Karpas-422 (cell line): ENCODE measurements around the gene BCL2L11. TPM values are rescaled to one million over a fixed set of nuclear protein-coding genes. Genes with fewer than 3 reads are reported as not detected.

Experiments
- DNase-seq: peaks from one replicate; pipeline ENCODE4 v3.0.0-alpha.2; 2015
- H2AFZ ChIP-seq: fragments of 200-600 bp; sonication (generic); 2 replicates; pipeline ENCODE4 v1.6.1; 2014; ENCODE audit warnings: antibody characterized with exemption, low read length, mixed read lengths
- H3K27ac ChIP-seq: fragments of 200-600 bp; sonication (generic); 2 replicates; pipeline ENCODE4 v1.5.1; 2014; ENCODE audit warnings: mild to moderate bottlenecking, low read length, moderate library complexity
- H3K27me3 ChIP-seq: fragments of 200-600 bp; sonication (generic); 2 replicates; pipeline ENCODE4 v1.6.1; 2014; ENCODE audit warnings: low read length, mixed read lengths
- H3K36me3 ChIP-seq: fragments of 200-600 bp; sonication (generic); 2 replicates; pipeline ENCODE4 v1.6.1; 2014; ENCODE audit warnings: low read length, mixed read lengths; ENCODE audit not compliant: insufficient read depth
- H3K4me1 ChIP-seq: fragments of 200-600 bp; sonication (generic); 2 replicates; pipeline ENCODE4 v1.6.1; 2014; ENCODE audit warnings: mild to moderate bottlenecking, low read length, mixed read lengths
- H3K4me2 ChIP-seq: fragments of 200-600 bp; sonication (generic); 2 replicates; pipeline ENCODE4 v1.6.1; 2014; ENCODE audit warnings: low read length, low read depth, mild to moderate bottlenecking; ENCODE audit not compliant: poor library complexity, severe bottlenecking
- H3K4me3 ChIP-seq: fragments of 200-600 bp; sonication (generic); 2 replicates; pipeline ENCODE4 v1.5.1; 2014; ENCODE audit warnings: mild to moderate bottlenecking, antibody characterized with exemption, low read length, mixed read lengths
- H3K79me2 ChIP-seq: fragments of 200-600 bp; sonication (generic); 2 replicates; pipeline ENCODE4 v1.6.1; 2014; ENCODE audit warnings: mild to moderate bottlenecking, low read length, mixed read lengths
- H3K9ac ChIP-seq: fragments of 200-600 bp; sonication (generic); 2 replicates; pipeline ENCODE4 v1.6.0; 2014; ENCODE audit warnings: low read length
- H3K9me2 ChIP-seq: fragments of 200-600 bp; sonication (generic), shearing (Covaris generic); replicated peaks from 2 replicates; pipeline ENCODE4 v1.6.0; 2014; ENCODE audit warnings: mild to moderate bottlenecking, low read length, moderate library complexity; ENCODE audit not compliant: insufficient read depth
- H3K9me3 ChIP-seq: fragments of 300-700, 200-600 bp; sonication (generic); 2 replicates; pipeline ENCODE4 v1.6.1; 2014; ENCODE audit warnings: low read length, mixed read lengths
- H4K20me1 ChIP-seq: fragments of 200-600 bp; sonication (generic); 2 replicates; pipeline ENCODE4 v1.6.1; 2014; ENCODE audit warnings: mild to moderate bottlenecking, antibody characterized with exemption, low read length, low read depth; ENCODE audit not compliant: insufficient read depth
- total RNA-seq: library from RNA; depleted of rRNA; stranded (reverse); fragments of >200 nt; shearing (Covaris generic); gene quantifications from 2 replicates; pipeline ENCODE4 v1.2.3, GENCODE V29; 2014; ENCODE audit warnings: low replicate concordance

Gene BCL2L11
- total RNA-seq, 1 experiment from 2014 or later = 51.9 TPM

DNA sequence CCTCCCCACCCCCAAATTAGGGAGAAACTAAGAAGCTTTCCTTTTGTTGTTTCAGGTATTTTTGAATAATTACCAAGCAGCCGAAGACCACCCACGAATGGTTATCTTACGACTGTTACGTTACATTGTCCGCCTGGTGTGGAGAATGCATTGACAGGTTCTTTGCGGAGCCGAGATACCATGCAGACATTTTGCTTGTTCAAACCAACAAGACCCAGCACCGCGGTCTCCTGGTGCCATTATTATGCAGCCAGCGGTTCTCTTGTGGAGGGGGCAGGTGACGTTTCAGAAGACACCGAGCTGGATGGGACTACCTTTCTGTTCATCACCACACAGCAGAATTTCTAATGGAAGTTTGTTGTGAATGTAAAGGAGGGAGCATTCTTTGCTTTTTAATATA is 43.4 kb downstream of the BCL2L11 start:
- H3K9me2 ChIP-seq = no peaks in the 10 kb centered on the region
- H3K9ac ChIP-seq = no peak overlapping the region
- H3K9me3 ChIP-seq = no peaks in the 10 kb centered on the region
- H3K27me3 ChIP-seq = no peaks in the 10 kb centered on the region
- DNase-seq = no peak
- H2AFZ ChIP-seq = no peak overlapping the region
- peaks cover 98% of the 10 kb centered on the region for H3K4me1 ChIP-seq
- H3K36me3 ChIP-seq = peaks cover 67% of the 10 kb centered on the region
- no peak overlapping the region for H3K4me2 ChIP-seq
- H3K27ac ChIP-seq = peak overlapping the region; percentile 18; the same call in 1 of the 2 replicates
- H3K4me3 ChIP-seq = no peak overlapping the region
- H3K79me2 ChIP-seq = peaks cover 22% of the 10 kb centered on the region
- peaks cover 51% of the 10 kb centered on the region for H4K20me1 ChIP-seq

DNA sequence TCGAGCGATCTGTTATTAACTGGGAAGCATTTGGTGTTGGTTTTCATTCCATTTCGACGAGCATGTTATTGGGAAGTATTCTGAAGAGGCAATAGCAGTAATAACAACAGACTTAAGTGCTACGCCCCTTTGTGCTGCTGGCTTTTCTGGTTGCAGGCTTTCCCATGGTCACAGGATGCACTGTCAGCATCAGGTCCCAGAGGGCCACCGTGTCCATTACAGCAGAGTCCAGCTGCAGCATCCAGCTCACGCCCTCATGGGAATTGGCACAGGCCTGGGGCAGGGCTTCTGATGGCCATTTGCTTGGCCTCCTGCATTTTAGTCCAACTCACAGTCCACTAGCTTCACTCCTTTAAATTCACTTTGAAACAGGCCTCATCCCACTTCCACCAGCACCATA is 44.4 kb downstream of the BCL2L11 start:
- H3K9ac ChIP-seq = no peak overlapping the region
- H3K36me3 ChIP-seq = peaks cover 57% of the 10 kb centered on the region

DNA sequence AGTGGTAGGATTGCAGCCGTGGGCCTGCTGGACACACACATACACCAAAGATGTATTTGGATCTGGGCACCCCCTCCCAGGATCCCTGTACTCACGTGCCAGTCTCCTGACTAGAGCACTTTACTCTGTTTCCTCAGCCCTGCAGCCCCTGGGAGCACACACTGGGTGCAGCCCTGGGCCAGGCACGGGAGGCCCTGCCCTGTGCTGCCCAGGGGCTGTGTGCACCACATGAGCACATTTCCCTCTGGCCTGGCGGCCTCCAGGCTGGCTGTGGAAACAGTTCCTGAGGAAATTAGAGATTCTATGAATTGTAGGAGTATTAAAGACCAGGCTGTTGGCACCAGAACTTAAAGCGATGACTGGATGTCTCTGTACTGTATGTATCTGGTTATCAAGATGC is 45.4 kb downstream of the BCL2L11 start:
- no peak overlapping the region for H3K9ac ChIP-seq
- peaks cover 48% of the 10 kb centered on the region for H3K36me3 ChIP-seq
- H3K79me2 ChIP-seq = peaks cover 7% of the 10 kb centered on the region; the same call in 1 of the 2 replicates

More for the DNA sequence above, 44.4 kb downstream of the BCL2L11 start:
- H4K20me1 ChIP-seq = peaks cover 40% of the 10 kb centered on the region
- H3K79me2 ChIP-seq = peaks cover 12% of the 10 kb centered on the region
- H3K4me1 ChIP-seq = peaks cover 98% of the 10 kb centered on the region
- no peak overlapping the region for H3K4me2 ChIP-seq
- no peaks in the 10 kb centered on the region for H3K9me2 ChIP-seq
- DNase-seq = no peak
- no peaks in the 10 kb centered on the region for H3K27me3 ChIP-seq
- H3K9me3 ChIP-seq = no peaks in the 10 kb centered on the region
- no peak overlapping the region for H3K27ac ChIP-seq
- no peak overlapping the region for H2AFZ ChIP-seq
- H3K4me3 ChIP-seq = no peak overlapping the region

DNA sequence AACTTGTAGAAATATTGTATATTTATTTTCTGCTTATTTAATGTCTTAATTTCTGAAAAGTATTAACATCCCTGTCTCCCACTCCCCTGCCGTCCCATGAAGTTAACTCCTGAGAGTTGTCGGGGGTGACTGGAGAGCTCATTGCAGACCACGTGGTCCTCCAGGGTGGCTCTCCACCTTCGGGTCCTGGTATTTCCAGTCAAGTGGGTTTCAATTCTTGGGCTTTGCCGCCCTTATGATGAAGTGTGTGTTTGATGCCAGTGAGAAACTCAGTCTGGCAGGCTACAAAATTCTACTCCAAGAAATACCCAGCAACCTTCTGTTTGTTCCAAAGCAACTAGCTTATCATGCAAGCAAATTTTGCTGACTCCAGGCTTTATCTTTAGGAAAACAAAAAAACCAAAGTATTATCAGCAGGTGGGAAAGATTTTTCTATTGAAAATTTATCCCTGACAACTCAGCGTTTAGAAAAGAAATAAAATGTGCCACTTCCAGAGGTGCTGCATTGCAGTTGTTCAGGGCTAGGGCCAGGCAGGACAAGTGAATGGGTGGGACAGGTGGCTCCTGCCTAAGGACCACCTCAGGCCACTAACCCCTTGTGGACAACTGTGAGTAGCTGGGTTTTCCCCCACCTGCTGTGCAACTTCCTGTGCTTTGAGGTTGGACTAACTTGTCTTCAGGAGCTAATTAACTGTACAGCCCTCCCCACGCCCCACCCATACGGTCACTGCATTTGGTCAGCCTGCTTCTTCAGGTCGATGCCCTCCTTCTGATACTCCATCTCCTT is 46.6 kb downstream of the BCL2L11 start:
- Histone ChIP-seq H3K4me2 (peak overlapping the region; percentile 7), H3K27me3 (no peaks in the 10 kb centered on the region), H3K27ac (peak overlapping the region; percentile 74), H3K4me1 (peaks cover 78% of the 10 kb centered on the region), H2AFZ (no peak overlapping the region), H3K9me2 (no peaks in the 10 kb centered on the region), H3K79me2 (0 out of 2 replicates have a peak, but pooled peaks cover 3% of the 10 kb centered on the region), H3K9ac (no peak overlapping the region), H3K9me3 (no peaks in the 10 kb centered on the region), H3K4me3 (no peak overlapping the region), H3K36me3 (peaks cover 36% of the 10 kb centered on the region), H4K20me1 (peaks cover 20% of the 10 kb centered on the region)
- no peak for DNase-seq

More for the DNA sequence above, 45.4 kb downstream of the BCL2L11 start:
- Histone ChIP-seq H3K4me2 (no peak overlapping the region), H3K9me2 (no peaks in the 10 kb centered on the region), H3K9me3 (no peaks in the 10 kb centered on the region), H3K27me3 (no peaks in the 10 kb centered on the region), H3K4me3 (no peak overlapping the region), H4K20me1 (peaks cover 30% of the 10 kb centered on the region), H3K27ac (0 out of 2 replicates have a peak overlapping the region, but pooled peaks have one; percentile 19), H3K4me1 (peaks cover 89% of the 10 kb centered on the region), H2AFZ (no peak overlapping the region)
- DNase-seq = no peak

DNA sequence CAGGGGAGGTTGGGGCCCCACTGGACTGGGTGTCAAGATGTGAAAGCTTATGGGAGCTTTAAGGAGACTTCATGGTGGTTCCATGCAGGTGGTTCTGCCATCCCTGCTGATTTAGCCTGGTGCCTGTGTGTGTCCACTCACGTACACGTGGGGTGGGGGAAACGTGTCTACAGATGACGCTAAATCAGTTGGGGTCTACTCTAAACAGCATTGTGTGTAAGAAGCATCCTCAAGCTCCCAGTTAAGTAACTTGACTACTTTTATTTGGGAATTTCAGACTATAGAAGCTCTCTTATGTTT is 47.1 kb downstream of the BCL2L11 start:
- peaks cover 72% of the 10 kb centered on the region for H3K4me1 ChIP-seq
- peak overlapping the region; percentile 74 for H3K27ac ChIP-seq
- H3K4me2 ChIP-seq = peak overlapping the region; percentile 7
- no peaks in the 10 kb centered on the region for H3K9me2 ChIP-seq
- no peaks in the 10 kb centered on the region for H3K9me3 ChIP-seq
- 0 out of 2 replicates have a peak overlapping the region, but pooled peaks have one; percentile 24 for H3K9ac ChIP-seq
- no peak overlapping the region for H3K4me3 ChIP-seq
- H2AFZ ChIP-seq = no peak overlapping the region
- peaks cover 31% of the 10 kb centered on the region for H3K36me3 ChIP-seq
- DNase-seq = no peak
- H3K27me3 ChIP-seq = no peaks in the 10 kb centered on the region
- no peaks in the 10 kb centered on the region for H3K79me2 ChIP-seq
- H4K20me1 ChIP-seq = peaks cover 15% of the 10 kb centered on the region

DNA sequence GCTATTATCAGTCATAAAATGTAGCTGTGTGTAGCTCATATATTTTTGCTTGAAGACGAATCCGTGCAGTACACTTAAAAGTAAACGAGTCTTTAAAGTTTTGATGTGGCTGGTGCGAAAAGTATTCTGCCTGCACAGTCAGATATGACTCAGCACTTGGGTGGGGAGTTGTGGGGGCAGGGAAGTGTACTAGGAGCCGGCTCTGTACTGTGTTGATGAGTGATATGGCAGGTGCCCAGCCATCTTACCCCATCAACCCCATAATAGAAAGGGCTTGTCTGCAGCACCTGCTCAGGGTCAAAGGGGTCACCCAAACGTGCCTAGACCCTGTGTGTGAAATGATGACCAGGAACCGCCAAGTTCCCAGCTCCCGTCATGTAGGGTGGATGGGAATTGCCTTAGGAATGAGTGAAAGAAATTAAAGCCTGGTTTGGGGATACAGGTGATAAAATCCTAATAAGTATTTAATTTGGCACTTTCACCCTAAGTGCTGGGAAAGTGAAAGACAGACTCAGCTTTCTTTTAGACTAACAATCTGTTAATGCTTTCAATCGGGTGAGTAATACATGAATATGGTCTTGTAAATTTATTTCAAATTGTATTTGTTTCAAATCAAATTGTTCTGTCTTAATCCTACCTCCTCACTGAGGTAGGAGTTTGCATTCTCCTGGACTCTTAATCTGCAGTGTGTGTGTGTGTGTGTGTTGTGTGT is 48.0 kb downstream of the BCL2L11 start:
- Histone ChIP-seq H3K4me2 (peak overlapping the region; percentile 7), H3K27me3 (no peaks in the 10 kb centered on the region), H3K36me3 (peaks cover 22% of the 10 kb centered on the region), H3K9me3 (no peaks in the 10 kb centered on the region), H2AFZ (no peak overlapping the region), H4K20me1 (peaks cover 11% of the 10 kb centered on the region), H3K9me2 (no peaks in the 10 kb centered on the region), H3K4me1 (peaks cover 72% of the 10 kb centered on the region), H3K79me2 (no peaks in the 10 kb centered on the region), H3K4me3 (no peak overlapping the region), H3K9ac (peak overlapping the region; percentile 39), H3K27ac (peak overlapping the region; percentile 74)
- peak; percentile 73 for DNase-seq

DNA sequence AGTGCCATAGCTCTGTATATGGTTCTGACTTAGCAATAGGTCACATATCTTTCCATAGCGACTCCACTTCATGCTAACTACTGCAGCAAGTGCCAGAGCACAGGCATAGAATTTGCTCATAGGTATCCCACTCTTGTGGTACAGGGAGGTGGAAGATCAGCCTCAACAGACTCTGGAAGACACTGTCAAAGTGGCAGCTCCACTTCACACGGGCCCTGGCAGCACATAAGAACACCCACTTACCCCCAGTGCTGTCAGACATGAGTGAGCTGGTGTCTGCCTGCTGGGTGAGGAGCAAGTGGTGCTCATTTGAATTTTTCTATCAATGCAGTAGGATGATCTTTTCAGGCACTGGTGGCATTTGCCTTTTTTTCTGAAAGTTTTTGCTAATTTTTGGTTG is 48.6 kb downstream of the BCL2L11 start:
- H3K4me3 ChIP-seq = no peak overlapping the region
- no peaks in the 10 kb centered on the region for H3K9me2 ChIP-seq
- peak overlapping the region; percentile 7 for H3K4me2 ChIP-seq

DNA sequence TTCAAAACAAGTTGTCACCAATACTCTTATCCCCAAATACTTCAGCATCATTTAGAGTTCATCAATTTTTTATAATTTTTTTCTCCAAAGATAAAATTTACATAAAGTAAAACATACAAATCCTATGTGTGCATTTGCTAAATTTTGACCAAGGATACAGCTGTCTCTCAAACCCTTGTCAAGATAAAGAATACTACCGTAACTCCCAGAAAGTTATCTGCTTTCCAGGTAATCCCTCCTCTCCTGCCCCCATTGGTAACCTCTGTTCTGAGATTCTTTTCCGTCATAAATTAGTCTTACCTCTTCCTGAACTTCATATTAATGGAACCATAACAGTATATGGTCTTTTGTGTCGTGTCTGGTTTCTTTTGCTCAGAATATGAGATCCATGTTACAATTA is 49.2 kb downstream of the BCL2L11 start:
- Histone ChIP-seq H3K9me3 (no peaks in the 10 kb centered on the region), H3K27me3 (no peaks in the 10 kb centered on the region), H3K9me2 (no peaks in the 10 kb centered on the region), H2AFZ (no peak overlapping the region), H3K79me2 (no peaks in the 10 kb centered on the region), H3K4me2 (no peak overlapping the region), H3K36me3 (peaks cover 12% of the 10 kb centered on the region), H4K20me1 (peaks cover 7% of the 10 kb centered on the region), H3K4me3 (no peak overlapping the region), H3K4me1 (peaks cover 60% of the 10 kb centered on the region), H3K27ac (peak overlapping the region; percentile 74), H3K9ac (no peak overlapping the region)
- no peak for DNase-seq

More for the DNA sequence above, 48.6 kb downstream of the BCL2L11 start:
- Histone ChIP-seq H3K27me3 (no peaks in the 10 kb centered on the region), H3K27ac (peak overlapping the region; percentile 74), H3K79me2 (no peaks in the 10 kb centered on the region), H3K36me3 (peaks cover 18% of the 10 kb centered on the region), H2AFZ (no peak overlapping the region), H3K9ac (peak overlapping the region; percentile 39; the same call in 1 of the 2 replicates), H3K4me1 (peaks cover 67% of the 10 kb centered on the region), H3K9me3 (no peaks in the 10 kb centered on the region), H4K20me1 (peaks cover 11% of the 10 kb centered on the region)
- peak; percentile 68 for DNase-seq
